ENCODE results near the gene NIF3L1. TPM values are rescaled to one million over a fixed set of nuclear protein-coding genes. Genes with fewer than 3 reads are reported as not detected.

NIF3L1 gene
- total RNA-seq (2021; fragmentation: NEBNext Ultra II Directional; extraction: Animal tissue kit (Norgen Biotek cat#: 25700)) = 63.4 and 65.1 TPM in 2 replicates
- polyA plus RNA-seq (2011; rRNA removed) = 94.9 and 126 TPM in 2 replicates
- polyA plus RNA-seq (2011; cell fraction: cytosol; rRNA removed) = 111 TPM
- polyA plus RNA-seq (2011; cell fraction: nucleus; rRNA removed) = 50.2 TPM
- 51.2 to 56.7 TPM (median 54.9 TPM) in 4 replicates for polyA plus RNA-seq (2012, experiment 1 of 2)
- polyA plus RNA-seq (2012, experiment 2 of 2) = 16.5 TPM
- 55.2 TPM for polyA plus RNA-seq (2013, experiment 1 of 2)
- polyA plus RNA-seq (2013, experiment 2 of 2) = 56.5 TPM
- polyA minus RNA-seq (2011; rRNA and poly(A)+ RNA removed) = 126 and 139 TPM in 2 replicates
- 40.1 TPM for polyA minus RNA-seq (2011; cell fraction: cytosol; rRNA and poly(A)+ RNA removed)
- 50.0 TPM for polyA minus RNA-seq (2011; cell fraction: nucleus; rRNA and poly(A)+ RNA removed)
- long read RNA-seq, experiment 1, transcript NIF3L1-202 (7 exons, 1,680 nt) = minor isoform, 7 of 60 reads
- long read RNA-seq, experiment 1, transcript NIF3L1-201 (7 exons, 1,626 nt) = major isoform, 8 of 60 reads
- long read RNA-seq, experiment 1, partial matches to known transcripts = 38 of 60 reads
- long read RNA-seq, experiment 1, other reads (novel, unspliced or antisense) = 6 of 60 reads
- long read RNA-seq, experiment 2, transcript NIF3L1-201 (7 exons, 1,626 nt) = minor isoform, 19 of 111 reads
- long read RNA-seq, experiment 2, transcript NIF3L1-202 (7 exons, 1,680 nt) = major isoform, 32 of 111 reads
- long read RNA-seq, experiment 2, partial matches to known transcripts = 10 of 111 reads
- long read RNA-seq, experiment 2, other reads (novel, unspliced or antisense) = 48 of 111 reads

- Histone ChIP-seq H3K27me3 (replicated peaks in 1 of 4; ENCODE audit: control insufficient read depth in 3 of 4, extremely low read depth in 1 of 4, insufficient read depth in 3 of 4, low read length in 3 of 4) (no peaks in the 10 kb centered on the region), H4K8ac (ENCODE audit: extremely low read depth, insufficient read depth, low read length) (peak within 1 kb of the TSS; percentile 98), H2BK12ac (ENCODE audit: low read depth, low read length) (peak within 1 kb of the TSS; percentile 1; the same call in 1 of the 2 replicates), H3K4me2 (ENCODE audit: insufficient read depth in 1 of 2, low read depth in 2 of 2, low read length in 2 of 2) (peak within 1 kb of the TSS; percentile 77 to 91), H2BK120ac (replicated peaks; ENCODE audit: low read depth, low read length) (peak within 1 kb of the TSS; percentile 4), H3K4me1 (replicated peaks in 1 of 4; ENCODE audit: control insufficient read depth in 3 of 4, insufficient read depth in 4 of 4, low read length in 3 of 4) (no peaks in the 10 kb centered on the region), H3K36me3 (ENCODE audit: control insufficient read depth in 2 of 4, insufficient read depth in 4 of 4, low read length in 3 of 4) (peaks cover 4 to 32% (median 6%) of the 10 kb centered on the region in 4 experiments; a peak in 6 of 8 replicates), H3K79me2 (ENCODE audit: control insufficient read depth in 1 of 2, insufficient read depth in 2 of 2, low read length in 2 of 2) (peaks cover 10 to 45% of the 10 kb centered on the region in 2 experiments), H3K14ac (ENCODE audit: insufficient read length) (no peak within 1 kb of the TSS), H3K9ac (replicated peaks in 1 of 4; ENCODE audit: extremely low read depth in 1 of 4, low read depth in 3 of 4, low read length in 3 of 4) (peak within 1 kb of the TSS; percentile 97 to 100 (median 98)), H4K91ac (replicated peaks; ENCODE audit: insufficient read length, low read length) (peak within 1 kb of the TSS; percentile 97), H2AFZ (ENCODE audit: low read length) (peak within 1 kb of the TSS; percentile 97), H3K56ac (replicated peaks; ENCODE audit: insufficient read length, low read depth, low read length) (peak within 1 kb of the TSS; percentile 96), H2BK15ac (ENCODE audit: low read length) (no peak within 1 kb of the TSS; the same call in 1 of the 2 replicates), H4K5ac (ENCODE audit: insufficient read length, low read depth, low read length) (peak within 1 kb of the TSS; percentile 92), H2BK5ac (ENCODE audit: low read depth, low read length) (peak within 1 kb of the TSS; percentile 98), H4K20me1 (replicated peaks in 1 of 2; ENCODE audit: control insufficient read depth in 1 of 2, insufficient read depth in 2 of 2, low read length in 2 of 2) (peaks cover 0 to 2% of the 10 kb centered on the region in 2 experiments), H3K4ac (replicated peaks; ENCODE audit: insufficient read length, low read depth, low read length) (peak within 1 kb of the TSS; percentile 89), H3K9me3 (ENCODE audit: insufficient read depth in 2 of 2, low read depth in 1 of 2, low read length in 1 of 2) (no peaks in the 10 kb centered on the region), H3K4me3 (ENCODE audit: extremely low read depth in 1 of 4, insufficient read depth in 2 of 4, low read depth in 3 of 4, low read length in 4 of 4) (peak within 1 kb of the TSS; percentile 81 to 100 (median 93)), H3K79me1 (ENCODE audit: low read depth, low read length) (peaks cover 6% of the 10 kb centered on the region; the same call in 1 of the 2 replicates), H3K18ac (ENCODE audit: extremely low read depth, low read length) (peak within 1 kb of the TSS; percentile 79), H3K23me2 (ENCODE audit: low read depth, low read length) (peaks cover 6% of the 10 kb centered on the region; the same call in 1 of the 2 replicates), H2AK5ac (ENCODE audit: low read depth, low read length) (peak within 1 kb of the TSS; percentile 57), H3K23ac (ENCODE audit: insufficient read length) (no peak within 1 kb of the TSS), H3K27ac (ENCODE audit: low read depth, low read length) (peak within 1 kb of the TSS; percentile 97), H2BK20ac (ENCODE audit: low read length) (no peak within 1 kb of the TSS)
- ChIA-PET POLR2A (ENCODE audit: partially characterized antibody) (interaction anchor here (0.6 to 3.2 kb wide), 40 partner anchors 9 to 956 kb away, joined by 3 to 53 read pairs (median 5); partner anchors contain the start of genes BZW1, CFLAR, CLK1 and HYCC2), CTCF (ENCODE audit: partially characterized antibody) (interaction anchor here (0.6 to 2.0 kb wide), 4 partner anchors 12 to 345 kb away, joined by 3 to 13 read pairs (median 6); no protein-coding TSS in a partner anchor)
- peak; percentile 68 for FAIRE-seq
- peak; percentile 92 to 94 for DNase-seq (ENCODE audit: low read depth in 1 of 2, low spot score in 2 of 2)
- 1% methylated on average over 50 of the region's 50 CpGs; no CpG with 5 or more reads in 1 of the 2 experiments for WGBS, 2 experiments (ENCODE audit: extremely low coverage in 1 of 2, insufficient coverage in 1 of 2, insufficient read length in 1 of 2, insufficient replicate concordance in 2 of 2, low coverage in 1 of 2, low lambda C conversion rate in 2 of 2, missing lambda C conversion rate in 1 of 2)
- TF ChIP-seq SUZ12 (IDR thresholded peaks at IDR 0.05; ENCODE audit: low read length) (no peak), GABPA (IDR thresholded peaks at IDR 0.05; ENCODE audit: borderline replicate concordance, insufficient read depth, low read length) (peak; percentile 99), TAF1 (IDR thresholded peaks at IDR 0.05; ENCODE audit: low read depth, low read length) (peak; percentile 96), JUN (IDR thresholded peaks at IDR 0.05; ENCODE audit: low read depth, low read length) (no peak), PHF8 (conservative IDR thresholded peaks at IDR 0.05; ENCODE audit: low read depth, low read length) (peak; percentile 95), CREB1 (IDR thresholded peaks at IDR 0.05) (peak; percentile 93), TAF7 (optimal IDR thresholded peaks at IDR 0.05; ENCODE audit: borderline replicate concordance, low read depth, low read length) (peak; percentile 94)
These were observed at the start of gene NIF3L1, which contains the start of gene PPIL3 for GRCh38 chr2:200888704-200889625. Gene NIF3L1 (plus strand): TSS chr2:200889371. CDS start chr2:200891944, 2,573 bp downstream. Gene PPIL3 (minus strand): TSS chr2:200889077. CDS start chr2:200887615, 1,462 bp downstream.
